IMR-90 (cell line): ENCODE data around the gene MICAL3. TPM values are rescaled to one million over a fixed set of nuclear protein-coding genes. Genes with fewer than 3 reads are reported as not detected.

ENCODE experiments used
- ATAC-seq: fragments of 200-7000 bp; cut with Tn5 transposase; 2 replicates; pipeline ENCODE4 v1.9.1; 2020; ENCODE audit warnings: low read depth, mild to moderate bottlenecking, moderate library complexity
- BruUV-seq: library from RNA; stranded (reverse); fragments of 400-500 nt; replicated peaks from 2 replicates; lab custom pipeline; 2021; lab: Mats Ljungman, UMichigan
- CTCF ChIA-PET: fragments of 300-600 bp; formaldehyde crosslinking; extraction: SDS; loops from one replicate; lab custom pipeline; 2021; ENCODE audit warnings: antibody characterized with exemption; lab: Yijun Ruan, JAX
- POLR2A ChIA-PET: fragments of 300-600 bp; sonication (Branson Sonifier 250); formaldehyde crosslinking; loops from one replicate; lab custom pipeline; 2022; ENCODE audit warnings: antibody characterized with exemption; ENCODE audit not compliant: unreplicated experiment; lab: Charles Lee
- DNase-seq: peaks from one replicate; pipeline ENCODE4 v3.0.0; 2013
- H2AFZ ChIP-seq: replicated peaks from 2 replicates; pipeline ENCODE3; 2013; ENCODE audit warnings: low read length, mild to moderate bottlenecking; ENCODE audit not compliant: poor library complexity
- H2AK5ac ChIP-seq: 2 replicates; pipeline ENCODE4 v1.6.1; 2013; ENCODE audit warnings: low read depth, low read length, inconsistent platforms
- H2AK9ac ChIP-seq: replicated peaks from 2 replicates; pipeline ENCODE3; 2013; ENCODE audit warnings: mild to moderate bottlenecking, low read depth, low read length, moderate library complexity; ENCODE audit not compliant: poor library complexity
- H2BK120ac ChIP-seq: 2 replicates; pipeline ENCODE4 v1.6.1; 2013; ENCODE audit warnings: low read depth, low read length, inconsistent platforms
- H2BK15ac ChIP-seq: 3 replicates; pipeline ENCODE4 v1.6.1; 2013; ENCODE audit warnings: low read depth, low read length, inconsistent platforms
- H2BK20ac ChIP-seq: 2 replicates; pipeline ENCODE4 v1.6.1; 2013; ENCODE audit warnings: low read depth, mild to moderate bottlenecking, inconsistent platforms, low read length, moderate library complexity
- H2BK5ac ChIP-seq: 2 replicates; pipeline ENCODE4 v1.6.1; 2013; ENCODE audit warnings: mild to moderate bottlenecking, low read depth, low read length, inconsistent platforms; ENCODE audit not compliant: poor library complexity, severe bottlenecking
- H3K14ac ChIP-seq: replicated peaks from 2 replicates; pipeline ENCODE4 v1.6.1; 2013; ENCODE audit warnings: low read depth, low read length, inconsistent platforms
- H3K18ac ChIP-seq: 2 replicates; pipeline ENCODE4 v1.6.1; 2013; ENCODE audit warnings: low read depth, low read length, control low read depth
- H3K23ac ChIP-seq: 2 replicates; pipeline ENCODE4 v1.6.1; 2013; ENCODE audit warnings: low read depth, low read length, inconsistent platforms
- H3K27ac ChIP-seq: 2 replicates; pipeline ENCODE4 v1.5.1; 2013; ENCODE audit warnings: mild to moderate bottlenecking, control low read depth, low read length; ENCODE audit not compliant: insufficient read depth
- H3K27me3 ChIP-seq: 2 replicates; pipeline ENCODE4 v1.6.1; 2013; ENCODE audit warnings: low read length; ENCODE audit not compliant: control insufficient read depth, insufficient read depth
- H3K36me3 ChIP-seq: 2 replicates; pipeline ENCODE4 v1.6.1; 2013; ENCODE audit warnings: low read length, mixed read lengths; ENCODE audit not compliant: control insufficient read depth, insufficient read depth
- H3K4ac ChIP-seq: 2 replicates; pipeline ENCODE4 v1.6.1; 2013; ENCODE audit warnings: low read depth, low read length, inconsistent platforms
- H3K4me1 ChIP-seq: 2 replicates; pipeline ENCODE4 v1.6.1; 2013; ENCODE audit warnings: low read length, mixed read lengths; ENCODE audit not compliant: control insufficient read depth, insufficient read depth
- H3K4me2 ChIP-seq: 2 replicates; pipeline ENCODE4 v1.6.1; 2013; ENCODE audit warnings: low read depth, mild to moderate bottlenecking, control low read depth, low read length, moderate library complexity
- H3K4me3 ChIP-seq: 2 replicates; pipeline ENCODE4 v1.5.1; 2013; ENCODE audit warnings: low read depth, mild to moderate bottlenecking, control low read depth, low read length, moderate library complexity; ENCODE audit not compliant: insufficient read depth
- H3K56ac ChIP-seq: 2 replicates; pipeline ENCODE4 v1.6.1; 2013; ENCODE audit warnings: low read length, inconsistent platforms; ENCODE audit not compliant: insufficient read depth; ENCODE audit errors: extremely low read depth
- H3K79me1 ChIP-seq, 2 experiments: 2 replicates each; pipeline ENCODE4 v1.6.1; 2013; ENCODE audit warnings: low read length in 2 of 2, inconsistent platforms in 1 of 2, low read depth in 1 of 2
- H3K9ac ChIP-seq: 2 replicates; pipeline ENCODE4 v1.6.1; 2013; ENCODE audit warnings: low read depth, low read length, control low read depth
- H3K9me1 ChIP-seq: 2 replicates; pipeline ENCODE4 v1.6.1; 2013; ENCODE audit warnings: low read length, inconsistent platforms; ENCODE audit not compliant: insufficient read depth
- H3K9me3 ChIP-seq: 2 replicates; pipeline ENCODE4 v1.6.1; 2013; ENCODE audit warnings: low read length; ENCODE audit not compliant: control insufficient read depth, insufficient read depth
- H4K20me1 ChIP-seq: 2 replicates; pipeline ENCODE4 v1.6.1; 2013; ENCODE audit warnings: low read length, inconsistent platforms; ENCODE audit not compliant: insufficient read depth
- H4K5ac ChIP-seq: 2 replicates; pipeline ENCODE4 v1.6.1; 2013; ENCODE audit warnings: mild to moderate bottlenecking, low read depth, low read length, control low read depth
- H4K8ac ChIP-seq, 2 experiments: 2 replicates each; pipeline ENCODE4 v1.6.1; 2013; ENCODE audit warnings: low read depth in 2 of 2, low read length in 2 of 2, control low read depth in 1 of 2, inconsistent platforms in 1 of 2
- H4K91ac ChIP-seq: 2 replicates; pipeline ENCODE4 v1.6.1; 2013; ENCODE audit warnings: low read depth, low read length, inconsistent platforms; ENCODE audit not compliant: insufficient read depth
- CEBPB ChIP-seq: IDR thresholded peaks from 2 replicates; pipeline ENCODE4 v1.6.1; 2012; ENCODE audit warnings: low read depth, low read length, improper control_type of control experiment
- CTCF ChIP-seq: conservative IDR thresholded peaks from 2 replicates; pipeline ENCODE4 v1.5.1; 2012; ENCODE audit warnings: mild to moderate bottlenecking, low read depth, low read length, improper control_type of control experiment
- MAZ ChIP-seq: IDR thresholded peaks from 2 replicates; pipeline ENCODE4 v1.6.1; 2012; ENCODE audit warnings: low read depth, mild to moderate bottlenecking, low read length, improper control_type of control experiment, moderate library complexity, borderline replicate concordance
- MXI1 ChIP-seq: IDR thresholded peaks from 2 replicates; pipeline ENCODE4 v1.6.1; 2012; ENCODE audit warnings: low read depth, mild to moderate bottlenecking, low read length, moderate library complexity, borderline replicate concordance
- NFE2L2 ChIP-seq: fragments of 150-350 bp; IDR thresholded peaks from 2 replicates; pipeline ENCODE4 v1.6.1; 2016; ENCODE audit warnings: low read depth, mild to moderate bottlenecking, low read length
- POLR2A ChIP-seq: IDR thresholded peaks from 2 replicates; pipeline ENCODE4 v1.6.1; 2012; ENCODE audit warnings: mild to moderate bottlenecking, low read depth, low read length
- RAD21 ChIP-seq: IDR thresholded peaks from 2 replicates; pipeline ENCODE4 v1.6.1; 2012; ENCODE audit warnings: low read length, improper control_type of control experiment
- RCOR1 ChIP-seq: IDR thresholded peaks from 2 replicates; pipeline ENCODE4 v1.6.1; 2012; ENCODE audit warnings: mild to moderate bottlenecking, low read length, improper control_type of control experiment; ENCODE audit not compliant: insufficient replicate concordance
- RFX5 ChIP-seq: IDR thresholded peaks from 2 replicates; pipeline ENCODE4 v1.8.0; 2012; ENCODE audit warnings: low read depth, mild to moderate bottlenecking, low read length, moderate library complexity
- WGBS, 2 experiments: methylation state at CpG; one replicate each; pipeline versions ENCODE4 v1.1.5 to v1.1.7; 2013; ENCODE audit warnings: missing lambda C conversion rate in 2 of 2; ENCODE audit not compliant: insufficient read length in 1 of 2; ENCODE audit errors: extremely low coverage in 2 of 2; 5-methylcytosine and 5-hydroxymethylcytosine counted together
- dilution Hi-C: fragments of 300-500 bp; cut with HindIII; formaldehyde crosslinking; loops from one replicate; pipeline ENCODE4 v1.14.3; 2018; ENCODE audit warnings: low sequenced_read_pairs; ENCODE audit not compliant: unreplicated experiment
- in situ Hi-C: fragments of 300-500 bp; cut with MboI; formaldehyde crosslinking; loops from 3 replicates; pipeline ENCODE4 v1.14.3; 2019; ENCODE audit warnings: low sequenced_read_pairs, inconsistent platforms, mixed read lengths
- intact Hi-C: fragments of 100-400 bp; cut with micrococcal nuclease; formaldehyde crosslinking; loops from 2 replicates; pipeline ENCODE4 v1.10.0; 2022
- polyA plus RNA-seq, 3 experiments: library from polyadenylated mRNA; depleted of rRNA; stranded (reverse); fragments of >200 nt; gene quantifications; 2 replicates each; pipeline ENCODE4 v1.2.3, GENCODE V29; 2012; ENCODE audit warnings: low replicate concordance in 1 of 3
- total RNA-seq: library from RNA; depleted of rRNA; stranded (reverse); fragments of >200 nt; gene quantifications from 2 replicates; pipeline ENCODE4 v1.2.3, GENCODE V29; 2012
- TF ChIP-seq, protein P1 (sequence below): fragments of 150-350 bp; IDR thresholded peaks from 2 replicates; pipeline ENCODE4 v1.6.1; 2017; ENCODE audit warnings: mild to moderate bottlenecking, antibody characterized with exemption, low read length, low read depth

Gene MICAL3
- total and polyA plus RNA-seq, 2 of the 4 experiments (the other 2 are of a cell fraction) = 17.6 to 26.8 TPM

DNA sequence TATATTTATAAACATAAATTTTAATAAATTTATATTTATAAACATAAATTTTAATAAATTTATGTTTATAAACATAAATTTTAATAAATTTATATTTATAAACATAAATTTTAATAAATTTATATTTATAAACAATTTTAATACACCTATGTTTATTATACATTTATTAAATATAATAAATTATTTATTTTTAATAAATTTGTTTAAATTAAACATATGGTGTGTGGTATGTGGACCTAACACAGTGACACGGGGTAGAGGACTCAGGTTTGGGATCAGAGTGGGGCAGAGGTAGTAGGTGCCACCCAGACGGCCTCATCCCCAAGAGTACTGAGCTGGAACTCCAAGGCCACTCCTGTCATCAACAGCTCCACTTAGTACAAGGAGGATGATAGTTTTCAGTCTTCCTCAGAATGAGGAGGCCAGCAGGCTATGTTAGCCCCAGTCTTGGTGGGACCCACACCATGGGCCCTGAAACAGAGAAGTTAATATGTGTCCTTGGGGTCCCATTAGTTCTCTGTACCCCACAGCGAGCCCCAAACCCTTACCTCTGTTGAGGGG, 203.4 kb downstream of the MICAL3 start:
- dilution Hi-C loops = no loop called here
- no peaks in the 10 kb centered on the region for H3K9me3 ChIP-seq
- no peak for TF ChIP-seq CEBPB
- no peak for TF ChIP-seq NFE2L2
- no peak for TF ChIP-seq MXI1
- no peak for TF ChIP-seq RCOR1
- TF ChIP-seq POLR2A = no peak
- TF ChIP-seq RFX5 = no peak
- no peak for TF ChIP-seq CTCF
- no peak for TF ChIP-seq RAD21
- no peak for TF ChIP-seq MAZ
- TF ChIP-seq, protein P1, sequence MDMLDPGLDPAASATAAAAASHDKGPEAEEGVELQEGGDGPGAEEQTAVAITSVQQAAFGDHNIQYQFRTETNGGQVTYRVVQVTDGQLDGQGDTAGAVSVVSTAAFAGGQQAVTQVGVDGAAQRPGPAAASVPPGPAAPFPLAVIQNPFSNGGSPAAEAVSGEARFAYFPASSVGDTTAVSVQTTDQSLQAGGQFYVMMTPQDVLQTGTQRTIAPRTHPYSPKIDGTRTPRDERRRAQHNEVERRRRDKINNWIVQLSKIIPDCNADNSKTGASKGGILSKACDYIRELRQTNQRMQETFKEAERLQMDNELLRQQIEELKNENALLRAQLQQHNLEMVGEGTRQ = no peak
- no CpG with 5 or more reads among the region's 3 CpGs for WGBS, 2 experiments
- CTCF ChIA-PET = no interaction called here
- no peak overlapping the region for H4K5ac ChIP-seq
- POLR2A ChIA-PET = no interaction called here
- H3K18ac ChIP-seq = no peak overlapping the region
- intact Hi-C loops = no loop called here
- no peak overlapping the region for H2AK5ac ChIP-seq
- H4K20me1 ChIP-seq = no peaks in the 10 kb centered on the region; the same call in 1 of the 2 replicates
- no peak overlapping the region for H3K14ac ChIP-seq
- no peaks in the 10 kb centered on the region for H3K27me3 ChIP-seq
- no peak overlapping the region for H2BK20ac ChIP-seq
- H3K4me3 ChIP-seq = no peak overlapping the region
- H4K91ac ChIP-seq = no peak overlapping the region
- no peak overlapping the region for H2BK120ac ChIP-seq
- H2AFZ ChIP-seq = no peak overlapping the region
- H2AK9ac ChIP-seq = no peak overlapping the region
- H3K4ac ChIP-seq = no peak overlapping the region
- H3K56ac ChIP-seq = no peak overlapping the region
- peaks cover 27% of the 10 kb centered on the region for H3K36me3 ChIP-seq
- no peak overlapping the region for H3K23ac ChIP-seq
- in situ Hi-C loops = loop anchor here (25.0 kb wide), 1 partner anchor 734 kb away; the partner anchor contains the start of gene IL17RA
- H3K79me1 ChIP-seq = no peaks in the 10 kb centered on the region
- no peaks in the 10 kb centered on the region for H3K4me1 ChIP-seq
- no TSS peak for BruUV-seq
- H3K9me1 ChIP-seq = no peaks in the 10 kb centered on the region
- no peak overlapping the region for H3K27ac ChIP-seq
- no peak overlapping the region for H2BK15ac ChIP-seq
- no peak overlapping the region for H3K9ac ChIP-seq
- no peak overlapping the region for H3K4me2 ChIP-seq
- H4K8ac ChIP-seq = no peak overlapping the region
- DNase-seq (no peak), ATAC-seq (no peak)
- H2BK5ac ChIP-seq = no peak overlapping the region
